SK-MEL-5 (cell line): ENCODE results near the gene CLEC6A. TPM values are rescaled to one million over a fixed set of nuclear protein-coding genes. Genes with fewer than 3 reads are reported as not detected.
"Not testable (repeated sequence)": the region's sequence is repeated elsewhere in the genome, so short reads cannot be mapped to it uniquely, and the experiment has no call there.

ENCODE experiments used
- DNase-seq: peaks from one replicate; pipeline ENCODE4 v3.0.0-alpha.2; 2016; ENCODE audit warnings: low read depth, low spot score
- in situ Hi-C: cut with HindIII; loops from 2 replicates; pipeline ENCODE4 v1.10.0; 2016; ENCODE audit warnings: low sequenced_read_pairs, high pct_unique_total_duplicates, low pct_unique_long_range_greater_than_20kb
- polyA plus RNA-seq, 2 experiments: library from polyadenylated mRNA; depleted of rRNA; stranded (reverse); fragments of >200 nt; gene quantifications; 2 replicates each; pipeline ENCODE4 v1.2.3, GENCODE V29; 2015
- total RNA-seq: library from RNA; depleted of rRNA; stranded (reverse); fragments of >200 nt; shearing (Covaris generic); gene quantifications from 2 replicates; pipeline ENCODE4 v1.2.3, GENCODE V29; 2014; rRNA removed

The CLEC6A gene
- total RNA-seq, result 0.29 TPM in 1 of 2 replicates, not detected in the other
- 0.13 TPM in 1 of 2 replicates, not detected in the other for polyA plus RNA-seq (2015; cell fraction: cytosol; rRNA removed)
- polyA plus RNA-seq (2015; cell fraction: nucleus; rRNA removed), result not detected in 2 replicates

GRCh38 chr12:8455727-8456360 lies at the start of gene CLEC6A:
CLEC6A (plus strand) TSS chr12:8455962; CDS start chr12:8456112, 150 bp downstream.
- no peak for DNase-seq
- in situ Hi-C loops, result no loop called here

- in situ Hi-C loops, result not testable (repeated sequence)
These were observed 36.2 kb upstream of the CLEC6A start for GRCh38 chr12:8419576-8419975.

GRCh38 chr12:8420506-8420905 lies 35.3 kb upstream of the CLEC6A start:
- in situ Hi-C loops, result no loop called here
- no peak for DNase-seq

More at GRCh38 chr12:8419576-8419975, 36.2 kb upstream of the CLEC6A start:
- not testable (repeated sequence) for DNase-seq

GRCh38 chr12:8444536-8445278 lies 11.1 kb upstream of the CLEC6A start:
- in situ Hi-C loops, DNase-seq: not testable (repeated sequence)

GRCh38 chr12:8445731-8446130 lies 10.0 kb upstream of the CLEC6A start:
- DNase-seq, result no peak
- in situ Hi-C loops, result no loop called here

- in situ Hi-C loops, result no loop called here
- no peak for DNase-seq
These were observed 8.9 kb upstream of the CLEC6A start for GRCh38 chr12:8446642-8447547.

- no peak for DNase-seq
- in situ Hi-C loops, result no loop called here
These were observed 6.4 kb upstream of the CLEC6A start for GRCh38 chr12:8449355-8449859.

GRCh38 chr12:8452036-8452435 lies 3.7 kb upstream of the CLEC6A start:
- no peak for DNase-seq
- in situ Hi-C loops, result no loop called here

GRCh38 chr12:8453021-8453513 lies 2.7 kb upstream of the CLEC6A start:
- no peak for DNase-seq
- in situ Hi-C loops, result no loop called here

- in situ Hi-C loops, result no loop called here
- no peak for DNase-seq
These were observed 2.0 kb upstream of the CLEC6A start for GRCh38 chr12:8453796-8454195.

GRCh38 chr12:8455271-8455670 lies 491 bp upstream of the CLEC6A start:
- in situ Hi-C loops, result no loop called here
- no peak for DNase-seq

GRCh38 chr12:8461426-8461825 lies 5.7 kb downstream of the CLEC6A start:
- in situ Hi-C loops, result no loop called here
- no peak for DNase-seq

- DNase-seq, result no peak
- in situ Hi-C loops, result no loop called here
These were observed 9.7 kb downstream of the CLEC6A start for GRCh38 chr12:8465301-8465996.

GRCh38 chr12:8466241-8466640 lies 10.5 kb downstream of the CLEC6A start:
- in situ Hi-C loops, result no loop called here
- no peak for DNase-seq

- no peak for DNase-seq
- in situ Hi-C loops, result no loop called here
These were observed 15.3 kb downstream of the CLEC6A start for GRCh38 chr12:8471090-8471489.

GRCh38 chr12:8475508-8476203 lies 19.9 kb downstream of the CLEC6A start:
- in situ Hi-C loops, result no loop called here
- no peak for DNase-seq
